ENCODE results near the gene SV2C. TPM values are rescaled to one million over a fixed set of nuclear protein-coding genes. Genes with fewer than 3 reads are reported as not detected.

The SV2C gene
- total RNA-seq, 1 donor from 2014 or later, result 3.4 TPM

- no peak overlapping the region for H3K27ac ChIP-seq
- H3K4me1 ChIP-seq, result no peaks in the 10 kb centered on the region
- intact Hi-C loops (cut with DNase I), result no loop called here
- no peaks in the 10 kb centered on the region for H3K36me3 ChIP-seq
- H3K4me3 ChIP-seq, result no peak overlapping the region
- no peaks in the 10 kb centered on the region for H3K27me3 ChIP-seq
- no peaks in the 10 kb centered on the region for H3K9me3 ChIP-seq
- no peak for TF ChIP-seq POLR2A (IDR thresholded peaks at IDR 0.05)
- TF ChIP-seq, protein P1, sequence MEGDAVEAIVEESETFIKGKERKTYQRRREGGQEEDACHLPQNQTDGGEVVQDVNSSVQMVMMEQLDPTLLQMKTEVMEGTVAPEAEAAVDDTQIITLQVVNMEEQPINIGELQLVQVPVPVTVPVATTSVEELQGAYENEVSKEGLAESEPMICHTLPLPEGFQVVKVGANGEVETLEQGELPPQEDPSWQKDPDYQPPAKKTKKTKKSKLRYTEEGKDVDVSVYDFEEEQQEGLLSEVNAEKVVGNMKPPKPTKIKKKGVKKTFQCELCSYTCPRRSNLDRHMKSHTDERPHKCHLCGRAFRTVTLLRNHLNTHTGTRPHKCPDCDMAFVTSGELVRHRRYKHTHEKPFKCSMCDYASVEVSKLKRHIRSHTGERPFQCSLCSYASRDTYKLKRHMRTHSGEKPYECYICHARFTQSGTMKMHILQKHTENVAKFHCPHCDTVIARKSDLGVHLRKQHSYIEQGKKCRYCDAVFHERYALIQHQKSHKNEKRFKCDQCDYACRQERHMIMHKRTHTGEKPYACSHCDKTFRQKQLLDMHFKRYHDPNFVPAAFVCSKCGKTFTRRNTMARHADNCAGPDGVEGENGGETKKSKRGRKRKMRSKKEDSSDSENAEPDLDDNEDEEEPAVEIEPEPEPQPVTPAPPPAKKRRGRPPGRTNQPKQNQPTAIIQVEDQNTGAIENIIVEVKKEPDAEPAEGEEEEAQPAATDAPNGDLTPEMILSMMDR (IDR thresholded peaks at IDR 0.05), result no peak
- no peak for TF ChIP-seq POLR2AphosphoS5 (IDR thresholded peaks at IDR 0.05; ENCODE audit: insufficient read depth in 1 of 2, low read depth in 1 of 2)
- DNase-seq (ENCODE audit: extremely low spot score in 2 of 2), result no peak
Measured at GRCh38 chr5:76207120-76207519, 123.9 kb downstream of the SV2C start.

DNA sequence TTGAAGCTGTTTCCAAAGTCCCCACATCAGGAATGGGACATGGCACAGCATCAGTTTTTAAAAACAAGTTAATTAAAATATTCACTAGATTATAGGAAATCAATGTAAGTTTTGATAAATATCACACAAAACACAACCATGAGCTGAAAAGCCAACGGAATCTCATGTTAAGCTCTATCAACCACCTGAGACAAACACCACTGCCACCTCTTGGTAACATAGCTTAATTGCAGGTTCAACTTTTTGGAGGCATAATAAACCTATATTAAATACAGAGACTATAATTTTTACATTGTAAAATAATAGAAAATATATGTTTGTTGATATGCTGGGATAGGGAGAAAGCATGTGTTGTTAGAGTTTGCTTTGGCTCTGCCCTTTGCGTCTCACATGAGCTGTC is 126.1 kb downstream of the SV2C start:
- H3K36me3 ChIP-seq, result no peaks in the 10 kb centered on the region
- DNase-seq (ENCODE audit: extremely low spot score in 2 of 2), result no peak
- no peaks in the 10 kb centered on the region for H3K9me3 ChIP-seq
- no peaks in the 10 kb centered on the region for H3K27me3 ChIP-seq
- H3K27ac ChIP-seq, result no peak overlapping the region
- no peaks in the 10 kb centered on the region for H3K4me1 ChIP-seq
- H3K4me3 ChIP-seq, result no peak overlapping the region
- intact Hi-C loops (cut with DNase I), result no loop called here
- TF ChIP-seq, protein P1 (IDR thresholded peaks at IDR 0.05), result no peak
- no peak for TF ChIP-seq POLR2AphosphoS5 (IDR thresholded peaks at IDR 0.05; ENCODE audit: insufficient read depth in 1 of 2, low read depth in 1 of 2)
- no peak for TF ChIP-seq POLR2A (IDR thresholded peaks at IDR 0.05)

DNA sequence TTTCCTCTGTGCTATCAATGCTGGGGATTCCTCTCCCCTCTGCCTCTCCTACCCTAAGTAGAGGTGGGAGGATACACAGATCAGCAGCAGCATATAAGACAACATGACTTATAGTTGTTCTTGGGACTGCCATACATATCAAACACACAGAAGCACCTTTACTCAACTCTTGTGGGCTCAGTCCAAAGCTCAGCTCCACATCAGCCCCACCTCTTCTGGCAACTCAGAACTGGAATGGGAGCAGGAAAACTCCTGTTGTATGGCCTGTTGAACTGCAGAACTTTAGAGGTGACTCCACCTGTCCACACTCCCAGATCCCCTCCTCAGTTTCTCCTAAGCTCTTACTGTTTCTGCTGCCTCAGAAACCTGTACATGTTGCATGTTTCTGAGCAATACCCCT is 127.8 kb downstream of the SV2C start:
- H3K9me3 ChIP-seq, result no peaks in the 10 kb centered on the region
- DNase-seq (ENCODE audit: extremely low spot score in 2 of 2), result no peak
- no peak overlapping the region for H3K27ac ChIP-seq
- TF ChIP-seq POLR2A (IDR thresholded peaks at IDR 0.05), result no peak
- TF ChIP-seq, protein P1 (IDR thresholded peaks at IDR 0.05), result no peak
- no peak for TF ChIP-seq POLR2AphosphoS5 (IDR thresholded peaks at IDR 0.05; ENCODE audit: insufficient read depth in 1 of 2, low read depth in 1 of 2)
- no peaks in the 10 kb centered on the region for H3K4me1 ChIP-seq
- H3K27me3 ChIP-seq, result no peaks in the 10 kb centered on the region
- H3K4me3 ChIP-seq, result no peak overlapping the region
- intact Hi-C loops (cut with DNase I), result no loop called here
- no peaks in the 10 kb centered on the region for H3K36me3 ChIP-seq

DNA sequence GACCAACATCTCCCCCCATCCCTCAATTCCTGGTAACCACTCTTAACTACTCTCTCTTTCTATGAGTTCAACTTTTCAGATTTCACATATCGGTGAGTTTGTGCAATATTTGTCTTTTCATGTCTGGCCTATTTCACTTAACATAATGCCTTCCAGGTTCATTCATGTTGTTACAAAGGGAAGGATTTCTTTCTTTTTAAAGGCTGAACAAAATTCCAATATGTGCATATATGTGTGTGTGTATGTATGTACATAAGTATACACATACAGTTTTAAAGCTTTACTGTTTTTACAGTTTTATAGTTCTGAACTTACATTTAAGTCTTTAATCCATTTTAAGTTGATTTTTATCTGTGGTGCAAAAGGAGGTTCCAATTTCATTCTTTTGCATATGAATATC is 130.7 kb downstream of the SV2C start:
- Histone ChIP-seq H3K27me3 (no peaks in the 10 kb centered on the region), H3K9me3 (no peaks in the 10 kb centered on the region), H3K27ac (no peak overlapping the region), H3K36me3 (no peaks in the 10 kb centered on the region), H3K4me3 (no peak overlapping the region), H3K4me1 (no peaks in the 10 kb centered on the region)
- no peak for DNase-seq (ENCODE audit: extremely low spot score in 2 of 2)
- TF ChIP-seq, protein P1 (IDR thresholded peaks at IDR 0.05), result no peak
- no peak for TF ChIP-seq POLR2AphosphoS5 (IDR thresholded peaks at IDR 0.05; ENCODE audit: insufficient read depth in 1 of 2, low read depth in 1 of 2)
- TF ChIP-seq POLR2A (IDR thresholded peaks at IDR 0.05), result no peak
- intact Hi-C loops (cut with DNase I), result no loop called here

DNA sequence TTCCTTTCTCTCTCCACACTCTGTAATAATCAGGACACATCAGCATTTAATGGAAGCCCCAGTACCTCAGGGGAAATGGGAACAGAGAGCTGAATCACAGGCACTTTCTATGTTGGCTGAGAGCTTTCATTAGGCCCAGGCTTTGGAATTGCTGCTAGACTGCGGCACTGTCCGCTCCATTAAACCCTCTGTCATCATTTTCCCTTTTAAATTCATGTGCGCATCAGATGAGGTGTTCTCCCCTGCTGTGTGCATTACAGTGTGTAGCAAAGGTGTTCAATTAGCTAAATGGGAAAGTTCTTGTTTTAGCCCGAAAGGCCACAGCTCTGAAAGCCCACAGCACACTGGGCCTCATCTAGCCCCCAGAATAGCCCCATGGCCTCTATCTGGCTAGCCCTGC is 133.6 kb downstream of the SV2C start:
- no peaks in the 10 kb centered on the region for H3K36me3 ChIP-seq
- no peak for DNase-seq (ENCODE audit: extremely low spot score in 2 of 2)
- intact Hi-C loops (cut with DNase I), result no loop called here
- no peaks in the 10 kb centered on the region for H3K27me3 ChIP-seq
- TF ChIP-seq POLR2AphosphoS5 (IDR thresholded peaks at IDR 0.05; ENCODE audit: insufficient read depth in 1 of 2, low read depth in 1 of 2) (no peak), POLR2A (IDR thresholded peaks at IDR 0.05) (no peak)
- TF ChIP-seq, protein P1 (IDR thresholded peaks at IDR 0.05), result no peak
- no peak overlapping the region for H3K27ac ChIP-seq
- H3K9me3 ChIP-seq, result no peaks in the 10 kb centered on the region
- H3K4me1 ChIP-seq, result no peaks in the 10 kb centered on the region
- no peak overlapping the region for H3K4me3 ChIP-seq

Measured in vagina (tissue), 2 donors.